Measurements from ENCODE around the gene PLEKHA5. TPM values are rescaled to one million over a fixed set of nuclear protein-coding genes. Genes with fewer than 3 reads are reported as not detected.

The PLEKHA5 gene
- total RNA-seq, 1 donor = 82.2 TPM

DNA sequence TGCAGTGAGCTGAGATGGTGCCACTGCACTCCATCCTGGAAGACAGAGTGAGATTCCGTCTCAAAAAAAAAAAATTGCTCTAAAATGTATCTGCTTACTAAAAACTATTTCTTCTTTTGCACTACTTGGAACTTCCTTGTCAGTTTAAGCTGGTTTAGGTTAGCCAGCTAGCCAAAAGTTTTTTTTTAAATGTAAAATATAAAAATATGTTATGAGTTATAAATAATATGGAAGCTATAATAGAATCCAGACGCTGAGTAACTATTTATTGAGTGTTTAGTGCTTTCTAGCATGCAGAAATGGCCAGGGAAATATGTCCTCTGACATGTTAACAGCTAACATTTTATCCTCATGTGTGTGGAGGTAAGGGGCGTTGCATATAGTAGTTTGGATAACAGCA lies 85.6 kb downstream of the PLEKHA5 start:
- Histone ChIP-seq H3K4me3 (ENCODE audit: insufficient read depth, low read length) (no peak overlapping the region), H2AFZ (ENCODE audit: low read length) (no peak overlapping the region), H3K27me3 (ENCODE audit: insufficient read depth, low read length) (no peaks in the 10 kb centered on the region), H3K27ac (ENCODE audit: low read depth, low read length) (no peak overlapping the region), H3K9me3 (ENCODE audit: low read depth, low read length) (no peaks in the 10 kb centered on the region), H3K36me3 (ENCODE audit: insufficient read depth, low read length) (no peaks in the 10 kb centered on the region), H3K4me1 (ENCODE audit: insufficient read depth, low read length) (no peaks in the 10 kb centered on the region), H3K4me2 (ENCODE audit: insufficient read depth, low read length) (no peak overlapping the region), H4K20me1 (ENCODE audit: insufficient read depth, low read length) (no peaks in the 10 kb centered on the region), H3K79me2 (ENCODE audit: insufficient read depth, low read length) (no peaks in the 10 kb centered on the region)
- DNase-seq (ENCODE audit: insufficient read length, low spot score, missing footprints) = no peak
- TF ChIP-seq, protein P1, sequence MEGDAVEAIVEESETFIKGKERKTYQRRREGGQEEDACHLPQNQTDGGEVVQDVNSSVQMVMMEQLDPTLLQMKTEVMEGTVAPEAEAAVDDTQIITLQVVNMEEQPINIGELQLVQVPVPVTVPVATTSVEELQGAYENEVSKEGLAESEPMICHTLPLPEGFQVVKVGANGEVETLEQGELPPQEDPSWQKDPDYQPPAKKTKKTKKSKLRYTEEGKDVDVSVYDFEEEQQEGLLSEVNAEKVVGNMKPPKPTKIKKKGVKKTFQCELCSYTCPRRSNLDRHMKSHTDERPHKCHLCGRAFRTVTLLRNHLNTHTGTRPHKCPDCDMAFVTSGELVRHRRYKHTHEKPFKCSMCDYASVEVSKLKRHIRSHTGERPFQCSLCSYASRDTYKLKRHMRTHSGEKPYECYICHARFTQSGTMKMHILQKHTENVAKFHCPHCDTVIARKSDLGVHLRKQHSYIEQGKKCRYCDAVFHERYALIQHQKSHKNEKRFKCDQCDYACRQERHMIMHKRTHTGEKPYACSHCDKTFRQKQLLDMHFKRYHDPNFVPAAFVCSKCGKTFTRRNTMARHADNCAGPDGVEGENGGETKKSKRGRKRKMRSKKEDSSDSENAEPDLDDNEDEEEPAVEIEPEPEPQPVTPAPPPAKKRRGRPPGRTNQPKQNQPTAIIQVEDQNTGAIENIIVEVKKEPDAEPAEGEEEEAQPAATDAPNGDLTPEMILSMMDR (IDR thresholded peaks at IDR 0.05; ENCODE audit: extremely low read depth, low read depth, low read length) = no peak

DNA sequence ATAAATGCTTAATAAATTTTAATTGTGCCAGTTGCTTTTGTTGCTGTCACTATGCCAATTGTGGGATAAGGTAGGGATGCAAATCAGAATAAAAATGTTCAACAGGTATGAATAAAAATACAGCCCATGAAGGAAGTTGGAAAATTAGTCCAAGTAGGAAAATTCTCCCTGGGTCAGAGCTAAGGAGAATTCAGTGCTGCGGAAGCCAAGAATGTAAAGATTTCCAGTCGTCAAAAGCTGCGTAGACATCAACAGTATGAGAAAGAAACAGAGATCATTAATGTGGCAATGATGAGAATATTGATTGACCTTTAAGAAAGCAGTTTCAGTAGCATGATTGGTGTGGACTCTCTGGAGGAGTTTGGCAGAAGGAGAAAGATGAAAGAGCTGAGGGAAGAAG lies 87.9 kb downstream of the PLEKHA5 start:
- DNase-seq (ENCODE audit: insufficient read length, low spot score, missing footprints) = no peak
- Histone ChIP-seq H3K27me3 (ENCODE audit: insufficient read depth, low read length) (no peaks in the 10 kb centered on the region), H3K36me3 (ENCODE audit: insufficient read depth, low read length) (no peaks in the 10 kb centered on the region), H3K9me3 (ENCODE audit: low read depth, low read length) (no peaks in the 10 kb centered on the region), H3K27ac (ENCODE audit: low read depth, low read length) (no peak overlapping the region), H3K79me2 (ENCODE audit: insufficient read depth, low read length) (no peaks in the 10 kb centered on the region), H3K4me3 (ENCODE audit: insufficient read depth, low read length) (no peak overlapping the region), H2AFZ (ENCODE audit: low read length) (no peak overlapping the region), H3K4me2 (ENCODE audit: insufficient read depth, low read length) (no peak overlapping the region), H4K20me1 (ENCODE audit: insufficient read depth, low read length) (no peaks in the 10 kb centered on the region), H3K4me1 (ENCODE audit: insufficient read depth, low read length) (peaks cover 22% of the 10 kb centered on the region)
- TF ChIP-seq, protein P1 (IDR thresholded peaks at IDR 0.05; ENCODE audit: extremely low read depth, low read depth, low read length) = no peak

DNA sequence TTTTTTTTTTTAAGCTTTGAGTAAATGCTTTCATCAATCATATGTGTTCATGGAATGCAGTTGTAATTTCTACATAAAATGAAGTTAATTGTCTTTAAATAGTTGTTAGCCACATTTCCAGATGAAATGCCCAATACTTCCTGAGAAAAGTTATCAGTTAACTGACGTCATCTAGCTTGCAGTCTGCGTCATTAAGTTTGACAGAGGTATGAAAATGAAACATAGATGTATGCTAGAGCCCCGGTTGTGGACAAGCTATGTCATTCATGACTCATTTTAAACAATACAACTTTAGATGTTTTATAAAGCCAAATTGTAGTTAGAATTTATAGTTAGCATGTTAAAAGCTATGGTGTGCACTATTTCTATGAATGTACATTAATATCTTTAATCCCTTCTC lies 90.7 kb downstream of the PLEKHA5 start:
- H3K36me3 ChIP-seq (ENCODE audit: insufficient read depth, low read length) = no peaks in the 10 kb centered on the region
- H3K4me1 ChIP-seq (ENCODE audit: insufficient read depth, low read length) = peaks cover 37% of the 10 kb centered on the region
- no peak overlapping the region for H3K4me3 ChIP-seq (ENCODE audit: insufficient read depth, low read length)
- H3K79me2 ChIP-seq (ENCODE audit: insufficient read depth, low read length) = no peaks in the 10 kb centered on the region
- H3K4me2 ChIP-seq (ENCODE audit: insufficient read depth, low read length) = no peak overlapping the region
- TF ChIP-seq, protein P1 (IDR thresholded peaks at IDR 0.05; ENCODE audit: extremely low read depth, low read depth, low read length) = no peak
- DNase-seq (ENCODE audit: insufficient read length, low spot score, missing footprints) = peak; percentile 32
- no peaks in the 10 kb centered on the region for H3K27me3 ChIP-seq (ENCODE audit: insufficient read depth, low read length)
- H3K9me3 ChIP-seq (ENCODE audit: low read depth, low read length) = no peaks in the 10 kb centered on the region
- peak overlapping the region; percentile 70 for H3K27ac ChIP-seq (ENCODE audit: low read depth, low read length)
- H4K20me1 ChIP-seq (ENCODE audit: insufficient read depth, low read length) = no peaks in the 10 kb centered on the region
- H2AFZ ChIP-seq (ENCODE audit: low read length) = no peak overlapping the region

DNA sequence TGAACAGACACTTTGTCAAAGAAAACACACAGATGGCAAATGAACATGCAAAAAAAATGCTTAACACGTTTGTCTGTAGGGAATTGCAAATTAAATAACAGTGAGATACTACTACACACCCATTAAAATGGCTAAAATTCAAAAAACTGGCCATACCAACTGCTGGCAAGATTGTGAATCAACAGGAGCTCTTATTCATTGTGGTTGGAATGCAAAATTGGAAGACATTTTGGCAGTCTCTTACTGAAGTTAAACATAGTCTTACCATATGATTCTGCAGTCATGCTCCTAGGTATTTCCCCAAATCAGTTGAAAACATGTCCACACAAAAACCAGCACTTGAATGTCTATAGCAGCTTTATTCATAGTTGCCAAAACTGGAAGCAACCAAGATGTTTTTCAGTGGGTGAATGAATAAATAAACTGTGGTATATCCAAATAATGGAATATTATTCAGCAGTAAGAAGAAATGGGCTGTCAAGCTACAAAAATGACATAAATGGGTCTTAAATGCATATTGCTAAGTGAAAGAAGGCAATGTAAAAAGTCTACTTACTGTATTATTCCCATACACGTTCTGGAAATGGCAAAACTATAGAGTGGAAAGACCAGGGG lies 91.4 kb downstream of the PLEKHA5 start:
- no peaks in the 10 kb centered on the region for H3K36me3 ChIP-seq (ENCODE audit: insufficient read depth, low read length)
- no peak overlapping the region for H2AFZ ChIP-seq (ENCODE audit: low read length)
- peak overlapping the region; percentile 43 for H3K4me2 ChIP-seq (ENCODE audit: insufficient read depth, low read length)
- peak; percentile 35 for DNase-seq (ENCODE audit: insufficient read length, low spot score, missing footprints)
- H3K9me3 ChIP-seq (ENCODE audit: low read depth, low read length) = no peaks in the 10 kb centered on the region
- TF ChIP-seq, protein P1 (IDR thresholded peaks at IDR 0.05; ENCODE audit: extremely low read depth, low read depth, low read length) = no peak
- no peaks in the 10 kb centered on the region for H3K79me2 ChIP-seq (ENCODE audit: insufficient read depth, low read length)
- peaks cover 37% of the 10 kb centered on the region for H3K4me1 ChIP-seq (ENCODE audit: insufficient read depth, low read length)
- H3K4me3 ChIP-seq (ENCODE audit: insufficient read depth, low read length) = peak overlapping the region; percentile 18
- H4K20me1 ChIP-seq (ENCODE audit: insufficient read depth, low read length) = no peaks in the 10 kb centered on the region
- no peaks in the 10 kb centered on the region for H3K27me3 ChIP-seq (ENCODE audit: insufficient read depth, low read length)
- peak overlapping the region; percentile 70 for H3K27ac ChIP-seq (ENCODE audit: low read depth, low read length)
